Gastroesophageal sphincter (tissue), 3 donors: ENCODE measurements around the gene CPAMD8.

Experiments used
- EP300 ChIP-seq: sonication (generic); formaldehyde crosslinking; IDR thresholded peaks from one replicate; pipeline ENCODE4 v1.6.1; 2017; ENCODE audit warnings: antibody characterized with exemption, mild to moderate bottlenecking
- POLR2AphosphoS5 ChIP-seq: sonication (generic); formaldehyde crosslinking; IDR thresholded peaks from one replicate; pipeline ENCODE4 v1.6.1; 2017; ENCODE audit warnings: antibody characterized with exemption
- TF ChIP-seq, protein P1 (sequence below), 4 experiments: fragments of 200-600 bp in 2 of 4; fragments of 450-650 bp in 2 of 4; sonication (generic) in 1 of 4; IDR thresholded peaks; one replicate each; pipeline ENCODE4 v1.5.1; 2017 to 2019; ENCODE audit warnings: antibody characterized with exemption in 4 of 4, mild to moderate bottlenecking in 2 of 4, moderate library complexity in 2 of 4

- TF ChIP-seq EP300: no peak
- TF ChIP-seq, protein P1, sequence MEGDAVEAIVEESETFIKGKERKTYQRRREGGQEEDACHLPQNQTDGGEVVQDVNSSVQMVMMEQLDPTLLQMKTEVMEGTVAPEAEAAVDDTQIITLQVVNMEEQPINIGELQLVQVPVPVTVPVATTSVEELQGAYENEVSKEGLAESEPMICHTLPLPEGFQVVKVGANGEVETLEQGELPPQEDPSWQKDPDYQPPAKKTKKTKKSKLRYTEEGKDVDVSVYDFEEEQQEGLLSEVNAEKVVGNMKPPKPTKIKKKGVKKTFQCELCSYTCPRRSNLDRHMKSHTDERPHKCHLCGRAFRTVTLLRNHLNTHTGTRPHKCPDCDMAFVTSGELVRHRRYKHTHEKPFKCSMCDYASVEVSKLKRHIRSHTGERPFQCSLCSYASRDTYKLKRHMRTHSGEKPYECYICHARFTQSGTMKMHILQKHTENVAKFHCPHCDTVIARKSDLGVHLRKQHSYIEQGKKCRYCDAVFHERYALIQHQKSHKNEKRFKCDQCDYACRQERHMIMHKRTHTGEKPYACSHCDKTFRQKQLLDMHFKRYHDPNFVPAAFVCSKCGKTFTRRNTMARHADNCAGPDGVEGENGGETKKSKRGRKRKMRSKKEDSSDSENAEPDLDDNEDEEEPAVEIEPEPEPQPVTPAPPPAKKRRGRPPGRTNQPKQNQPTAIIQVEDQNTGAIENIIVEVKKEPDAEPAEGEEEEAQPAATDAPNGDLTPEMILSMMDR (IDR thresholded peaks at IDR 0.05): no peak
- no peak for TF ChIP-seq POLR2AphosphoS5
Measured at GRCh38 chr19:17020823-17021222, 5.8 kb downstream of the CPAMD8 start.
